Right renal pelvis (tissue), 4 donors: ENCODE results near the gene ADARB2. TPM values are rescaled to one million over a fixed set of nuclear protein-coding genes. Genes with fewer than 3 reads are reported as not detected.

Experiments used
- DNase-seq, 4 donors: peaks; one replicate each; pipeline ENCODE4 v3.0.0-alpha.2; 2013; ENCODE audit warnings: low read depth in 4 of 4, low spot score in 3 of 4, missing footprints in 1 of 4
- polyA plus RNA-seq, 4 donors: library from polyadenylated mRNA; unstranded; fragments of 120-200 nt; gene quantifications; one replicate each; pipeline ENCODE4 v1.2.1, GENCODE V29; 2013; ENCODE audit not compliant: insufficient read length in 4 of 4

Gene ADARB2
- polyA plus RNA-seq, 4 donors, result 0.90 to 1.8 (median 1.4) TPM

GRCh38 chr10:1665021-1665661 is 72.2 kb downstream of the ADARB2 start:
- no peak for DNase-seq

GRCh38 chr10:1664333-1664964 is 72.9 kb downstream of the ADARB2 start:
- no peak for DNase-seq

GRCh38 chr10:1663226-1663625 is 74.1 kb downstream of the ADARB2 start:
- DNase-seq, result no peak

- no peak for DNase-seq
These were observed 74.8 kb downstream of the ADARB2 start for GRCh38 chr10:1662438-1663025.

GRCh38 chr10:1661859-1662437 is 75.4 kb downstream of the ADARB2 start:
- DNase-seq, result no peak

- no peak for DNase-seq
These were observed 75.9 kb downstream of the ADARB2 start for GRCh38 chr10:1661416-1661815.

GRCh38 chr10:1660815-1661214 is 76.5 kb downstream of the ADARB2 start:
- DNase-seq, result no peak

GRCh38 chr10:1660386-1660785 is 76.9 kb downstream of the ADARB2 start:
- DNase-seq, result no peak

GRCh38 chr10:1659221-1659791 is 78.0 kb downstream of the ADARB2 start:
- DNase-seq, result no peak

- no peak for DNase-seq
These were observed 78.7 kb downstream of the ADARB2 start for GRCh38 chr10:1658658-1659057.

- DNase-seq, result no peak
These were observed 79.8 kb downstream of the ADARB2 start for GRCh38 chr10:1657479-1657878.

- DNase-seq, result no peak
These were observed 82.0 kb downstream of the ADARB2 start for GRCh38 chr10:1655367-1655766.

GRCh38 chr10:1654811-1655356 is 82.4 kb downstream of the ADARB2 start:
- no peak for DNase-seq

GRCh38 chr10:1654247-1654646 is 83.1 kb downstream of the ADARB2 start:
- DNase-seq, result no peak

- no peak for DNase-seq
These were observed 84.0 kb downstream of the ADARB2 start for GRCh38 chr10:1653321-1653720.

- no peak for DNase-seq
These were observed 85.2 kb downstream of the ADARB2 start for GRCh38 chr10:1652151-1652550.

GRCh38 chr10:1651270-1651966 is 85.9 kb downstream of the ADARB2 start:
- no peak for DNase-seq

GRCh38 chr10:1650542-1651269 is 86.6 kb downstream of the ADARB2 start:
- DNase-seq, result no peak

GRCh38 chr10:1648648-1649047 is 88.7 kb downstream of the ADARB2 start:
- no peak for DNase-seq

- DNase-seq, result no peak
These were observed 91.0 kb downstream of the ADARB2 start for GRCh38 chr10:1646332-1646731.
